Measurements from ENCODE around the gene SLC25A30.
"Not testable (repeated sequence)": the region's sequence is repeated elsewhere in the genome, so short reads cannot be mapped to it uniquely, and the experiment has no call there.

DNA sequence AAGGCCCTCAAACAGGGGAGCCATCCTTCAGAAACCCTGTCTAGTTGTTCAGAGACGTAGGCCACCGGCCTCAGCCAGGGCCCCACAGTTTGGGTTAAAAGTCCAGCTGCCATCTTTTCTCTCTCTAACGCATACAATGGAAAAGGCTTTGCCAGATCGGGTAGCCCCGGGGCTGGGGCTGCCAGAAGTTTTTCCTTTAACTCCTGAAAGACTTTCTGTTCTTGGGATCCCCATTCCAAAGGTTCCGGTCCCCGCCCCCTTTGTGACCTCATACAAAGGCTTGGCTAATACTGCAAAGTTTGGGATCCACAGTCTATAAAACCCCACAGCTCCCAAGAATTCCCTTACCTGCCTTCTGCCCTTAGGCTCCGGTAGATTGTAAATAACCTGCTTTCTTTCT is 37.5 kb downstream of the SLC25A30 start:
- TF ChIP-seq, protein P1, sequence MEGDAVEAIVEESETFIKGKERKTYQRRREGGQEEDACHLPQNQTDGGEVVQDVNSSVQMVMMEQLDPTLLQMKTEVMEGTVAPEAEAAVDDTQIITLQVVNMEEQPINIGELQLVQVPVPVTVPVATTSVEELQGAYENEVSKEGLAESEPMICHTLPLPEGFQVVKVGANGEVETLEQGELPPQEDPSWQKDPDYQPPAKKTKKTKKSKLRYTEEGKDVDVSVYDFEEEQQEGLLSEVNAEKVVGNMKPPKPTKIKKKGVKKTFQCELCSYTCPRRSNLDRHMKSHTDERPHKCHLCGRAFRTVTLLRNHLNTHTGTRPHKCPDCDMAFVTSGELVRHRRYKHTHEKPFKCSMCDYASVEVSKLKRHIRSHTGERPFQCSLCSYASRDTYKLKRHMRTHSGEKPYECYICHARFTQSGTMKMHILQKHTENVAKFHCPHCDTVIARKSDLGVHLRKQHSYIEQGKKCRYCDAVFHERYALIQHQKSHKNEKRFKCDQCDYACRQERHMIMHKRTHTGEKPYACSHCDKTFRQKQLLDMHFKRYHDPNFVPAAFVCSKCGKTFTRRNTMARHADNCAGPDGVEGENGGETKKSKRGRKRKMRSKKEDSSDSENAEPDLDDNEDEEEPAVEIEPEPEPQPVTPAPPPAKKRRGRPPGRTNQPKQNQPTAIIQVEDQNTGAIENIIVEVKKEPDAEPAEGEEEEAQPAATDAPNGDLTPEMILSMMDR (IDR thresholded peaks at IDR 0.05 in 8 of 11, conservative IDR thresholded peaks at IDR 0.05 in 3 of 11): not testable (repeated sequence)
- not testable (repeated sequence) for TF ChIP-seq POLR2A (IDR thresholded peaks at IDR 0.05)
